Activated CD4-positive, alpha-beta T cell treated with anti-CD3 and anti-CD28 coated beads, Interleukin-2, Interleukin-6, amounts not matched to agents 100 ng/mL and 50 ng/mL, durations not matched to agents 16 hours and 8 hours (primary cell): ENCODE data around the gene ZKSCAN4.

ENCODE experiments used
- DNase-seq: peaks from one replicate; pipeline ENCODE4 v3.0.0-alpha.2; 2020

Gene ZKSCAN4

GRCh38 chr6:28252009-28252975 is at the start of gene ZKSCAN4:
Gene ZKSCAN4, minus strand, starts transcription at chr6:28252269. Its CDS starts 289 bp downstream, at chr6:28251980.
- DNase-seq = peak; percentile 85

DNA sequence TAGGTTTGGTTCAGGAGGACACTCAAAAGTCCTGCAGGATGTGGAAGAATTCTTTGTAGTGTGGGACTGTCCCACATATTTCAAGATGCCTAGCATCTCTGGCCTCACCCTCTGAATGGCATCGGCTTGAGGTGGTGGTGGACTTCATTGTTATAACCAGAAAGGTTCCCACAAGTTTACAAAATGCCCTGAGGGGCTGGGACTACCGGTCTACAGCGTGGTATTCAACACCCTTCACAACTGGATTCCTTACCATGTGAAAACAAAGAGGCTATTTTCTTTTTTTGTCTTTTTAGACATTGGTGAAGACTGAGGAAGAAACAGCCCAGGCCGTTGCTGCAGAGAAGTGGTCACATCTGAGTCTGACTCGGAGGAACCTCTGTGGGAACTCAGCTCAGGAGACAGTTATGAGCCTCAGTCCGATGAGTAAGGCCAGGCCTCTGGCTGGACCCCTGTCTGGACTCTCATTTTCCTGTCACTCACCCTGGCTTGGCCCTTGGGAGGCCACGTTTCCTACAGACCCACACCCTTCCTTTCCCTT is 44.5 kb upstream of the ZKSCAN4 start:
- no peak for DNase-seq

- DNase-seq = no peak
Observed at GRCh38 chr6:28295326-28295725, 43.3 kb upstream of the ZKSCAN4 start.

DNA sequence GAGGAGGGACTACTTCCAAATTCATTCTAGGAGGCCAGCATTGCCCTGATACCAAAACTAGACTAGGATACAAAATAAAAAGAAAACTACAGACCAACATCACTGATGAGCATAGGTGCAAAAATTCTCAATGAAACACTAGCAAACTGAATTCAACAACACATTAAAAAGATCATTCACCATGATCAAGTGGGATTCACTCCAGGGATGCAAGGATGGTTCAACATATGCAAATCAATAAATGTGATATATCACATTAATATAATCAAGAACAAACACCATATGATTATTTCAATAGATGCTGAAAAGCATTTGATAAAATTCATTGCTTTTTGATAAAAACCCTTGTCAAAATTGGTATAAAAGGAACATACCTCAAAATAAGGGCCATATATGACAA is 39.5 kb upstream of the ZKSCAN4 start:
- DNase-seq = no peak

- DNase-seq = no peak
Observed at GRCh38 chr6:28282926-28283325, 30.9 kb upstream of the ZKSCAN4 start.

GRCh38 chr6:28281288-28282064 is 29.4 kb upstream of the ZKSCAN4 start, which contains the start of gene PGBD1:
Gene PGBD1, plus strand, starts transcription at chr6:28281572. Its CDS starts 2,242 bp downstream, at chr6:28283814.
- DNase-seq = peak; percentile 70

DNA sequence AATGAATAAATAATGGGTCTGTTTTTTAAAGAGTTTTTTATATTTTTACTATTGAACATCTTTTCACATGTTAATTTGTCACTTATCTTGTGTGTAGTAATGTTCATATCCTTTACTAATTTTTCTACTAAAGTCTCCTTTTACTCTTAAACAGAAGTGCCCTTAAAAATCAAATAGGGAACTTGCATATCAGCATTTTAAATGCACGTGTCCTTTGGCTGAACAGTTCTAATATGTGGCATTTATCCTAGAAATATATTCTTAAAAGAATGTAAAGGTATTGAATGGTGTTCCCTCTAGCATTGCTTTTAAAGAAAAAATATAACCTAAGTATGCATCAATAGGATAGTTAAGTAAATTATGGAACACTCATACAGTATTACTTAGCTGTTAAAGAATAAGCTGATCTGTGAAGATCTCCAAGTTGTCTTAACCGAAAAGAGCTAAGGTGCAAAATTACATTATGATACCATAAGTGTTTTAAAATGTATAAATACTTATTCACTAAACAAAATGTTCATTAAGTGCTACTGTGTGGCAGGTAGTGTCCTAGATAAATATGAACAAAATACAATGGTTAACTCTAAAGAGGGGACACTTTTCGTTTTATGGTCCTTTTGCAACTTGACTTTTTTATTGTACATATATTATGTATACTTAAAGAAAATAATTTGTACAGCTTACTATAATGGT is 28.7 kb upstream of the ZKSCAN4 start:
- no peak for DNase-seq

DNA sequence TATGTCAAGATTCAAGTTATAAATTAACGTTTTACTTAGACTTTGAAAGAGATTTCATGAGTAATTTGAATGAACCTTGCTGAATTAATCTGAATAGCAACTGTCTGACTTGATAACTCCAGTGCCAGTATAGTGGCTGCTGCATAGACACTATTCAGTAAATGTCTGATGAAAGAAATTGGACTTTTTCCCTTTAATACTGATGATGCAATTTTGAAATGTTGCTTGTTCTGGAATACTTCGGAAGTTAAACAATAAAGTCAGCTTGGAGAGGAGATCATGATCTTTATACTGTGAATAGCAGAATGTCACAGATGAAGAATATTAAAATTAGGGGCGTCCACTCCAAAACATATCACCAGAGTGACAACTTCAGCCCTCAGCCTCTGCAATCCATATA is 25.7 kb upstream of the ZKSCAN4 start:
- no peak for DNase-seq

DNA sequence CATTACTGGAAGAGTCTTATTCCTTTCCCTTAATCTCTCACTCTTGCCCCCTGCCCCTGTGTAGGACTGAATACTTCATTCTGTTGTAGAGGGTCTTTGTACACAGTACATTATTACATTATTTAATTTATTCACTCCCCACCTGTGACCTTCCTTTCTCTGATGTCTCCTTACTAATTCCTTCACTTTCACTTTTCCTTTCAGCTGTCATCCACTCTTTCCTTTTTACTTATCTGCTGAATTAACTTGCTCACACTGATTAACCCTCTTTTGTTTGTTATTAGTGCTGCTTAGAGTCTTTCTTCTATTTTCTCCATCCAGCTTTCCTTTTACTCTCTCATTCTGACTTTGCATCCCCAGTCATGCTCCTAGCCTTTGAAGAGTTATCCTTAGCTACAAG is 22.8 kb upstream of the ZKSCAN4 start:
- no peak for DNase-seq

DNA sequence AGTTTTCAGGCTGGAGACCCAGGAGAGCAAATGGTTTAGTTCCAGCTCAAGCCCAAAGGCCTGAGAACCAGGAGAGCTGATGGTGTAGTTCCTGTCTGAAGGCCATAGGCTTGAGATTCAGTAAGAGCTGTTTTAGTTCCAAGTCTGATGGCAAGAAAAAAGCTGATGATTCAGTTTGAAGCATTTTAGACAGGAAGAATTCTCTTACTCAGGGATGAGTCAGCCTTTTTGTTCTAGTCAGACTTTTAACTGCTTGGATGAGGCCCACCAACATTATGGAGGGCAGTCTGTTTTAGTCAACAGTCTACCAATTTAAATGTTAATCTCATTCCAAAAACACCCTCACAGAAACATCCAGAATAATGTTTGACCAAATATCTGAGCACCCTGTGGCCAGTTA is 17.4 kb upstream of the ZKSCAN4 start:
- peak; percentile 64 for DNase-seq

DNA sequence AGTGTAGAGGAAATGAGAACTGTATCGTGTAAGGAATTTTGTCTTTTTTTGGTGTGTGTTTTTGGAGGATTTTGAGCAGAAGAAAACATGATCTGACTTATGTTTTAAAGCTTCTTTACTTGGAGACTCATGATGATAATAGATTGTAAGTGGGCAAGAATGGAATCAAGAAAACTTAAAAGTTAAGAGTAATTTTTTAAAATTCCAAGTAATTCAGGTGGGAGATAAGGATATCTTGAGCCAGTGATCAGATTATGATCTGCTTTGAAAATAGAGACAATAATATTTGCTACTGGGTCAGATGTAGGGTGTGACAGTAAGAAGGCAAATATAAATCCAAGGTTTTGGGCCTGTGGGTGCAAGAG is 15.6 kb upstream of the ZKSCAN4 start:
- no peak for DNase-seq

- DNase-seq = peak; percentile 87
Observed at GRCh38 chr6:28266962-28267694, 15.1 kb upstream of the ZKSCAN4 start, which contains the start of gene ZSCAN26. Gene ZSCAN26, plus strand, starts transcription at chr6:28267143. Its CDS starts 4,777 bp downstream, at chr6:28271920.

DNA sequence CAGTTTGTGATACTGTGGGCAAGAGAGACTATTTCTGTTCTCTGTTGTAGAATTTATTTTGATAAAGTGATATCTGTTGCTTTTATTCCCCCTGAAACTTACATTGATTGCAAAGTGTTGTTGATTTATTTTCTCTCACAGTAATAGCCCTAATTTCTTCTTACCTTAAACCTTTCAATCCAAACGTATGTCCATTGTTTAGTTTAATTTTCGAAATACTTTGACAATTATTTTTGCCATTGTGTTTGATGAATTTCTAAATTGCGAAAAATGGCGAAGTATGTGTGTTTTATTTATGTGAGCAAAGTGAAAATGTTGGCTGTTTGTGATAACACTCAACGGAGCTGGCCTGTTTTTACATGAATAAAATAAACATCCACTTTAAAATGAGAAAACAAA is 14.5 kb upstream of the ZKSCAN4 start:
- DNase-seq = no peak

DNA sequence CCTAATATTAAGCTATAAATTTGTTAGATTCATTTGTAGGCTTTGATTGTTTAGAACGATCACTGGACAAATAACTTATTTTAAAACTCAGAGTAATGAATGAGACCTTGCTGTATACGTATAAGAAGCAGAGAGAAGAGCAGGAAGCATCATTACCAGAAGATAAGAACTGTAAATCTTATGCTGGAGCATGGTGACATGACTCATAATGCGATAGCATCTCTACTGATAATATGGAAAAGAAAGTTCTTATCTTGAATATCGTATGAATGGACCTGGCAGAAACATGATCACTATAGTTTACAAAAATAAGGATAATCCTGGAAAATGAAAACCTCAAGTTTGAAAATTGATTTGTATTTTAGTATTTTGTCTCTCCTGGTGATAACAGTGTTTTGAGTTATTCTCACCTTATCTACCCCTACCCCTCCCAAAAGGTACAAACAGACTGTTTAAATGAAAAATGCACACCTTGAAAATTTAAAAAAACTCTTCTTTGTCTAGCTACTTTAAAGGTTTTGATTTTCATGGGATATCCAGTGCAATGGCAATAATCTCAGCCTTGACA is 12.8 kb upstream of the ZKSCAN4 start:
- DNase-seq = no peak

DNA sequence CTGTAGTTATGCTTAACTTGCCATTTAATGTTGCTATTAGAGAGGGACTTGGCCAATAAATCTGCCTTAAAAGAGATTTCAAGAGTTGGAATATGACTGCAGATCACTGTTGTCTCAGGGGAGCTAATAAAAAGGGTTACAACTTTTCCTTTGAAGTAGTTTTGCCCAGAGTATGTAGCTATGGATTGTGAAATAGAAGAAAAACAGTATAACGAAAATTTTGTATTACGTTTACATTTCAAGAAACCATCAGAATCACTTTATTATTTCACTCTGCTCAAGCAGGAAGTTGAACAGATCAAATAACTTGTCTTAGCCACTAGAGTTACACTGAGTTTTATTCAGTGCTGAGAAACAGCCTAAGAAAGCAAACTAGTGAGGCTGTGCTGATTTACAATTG is 11.9 kb upstream of the ZKSCAN4 start:
- no peak for DNase-seq

DNA sequence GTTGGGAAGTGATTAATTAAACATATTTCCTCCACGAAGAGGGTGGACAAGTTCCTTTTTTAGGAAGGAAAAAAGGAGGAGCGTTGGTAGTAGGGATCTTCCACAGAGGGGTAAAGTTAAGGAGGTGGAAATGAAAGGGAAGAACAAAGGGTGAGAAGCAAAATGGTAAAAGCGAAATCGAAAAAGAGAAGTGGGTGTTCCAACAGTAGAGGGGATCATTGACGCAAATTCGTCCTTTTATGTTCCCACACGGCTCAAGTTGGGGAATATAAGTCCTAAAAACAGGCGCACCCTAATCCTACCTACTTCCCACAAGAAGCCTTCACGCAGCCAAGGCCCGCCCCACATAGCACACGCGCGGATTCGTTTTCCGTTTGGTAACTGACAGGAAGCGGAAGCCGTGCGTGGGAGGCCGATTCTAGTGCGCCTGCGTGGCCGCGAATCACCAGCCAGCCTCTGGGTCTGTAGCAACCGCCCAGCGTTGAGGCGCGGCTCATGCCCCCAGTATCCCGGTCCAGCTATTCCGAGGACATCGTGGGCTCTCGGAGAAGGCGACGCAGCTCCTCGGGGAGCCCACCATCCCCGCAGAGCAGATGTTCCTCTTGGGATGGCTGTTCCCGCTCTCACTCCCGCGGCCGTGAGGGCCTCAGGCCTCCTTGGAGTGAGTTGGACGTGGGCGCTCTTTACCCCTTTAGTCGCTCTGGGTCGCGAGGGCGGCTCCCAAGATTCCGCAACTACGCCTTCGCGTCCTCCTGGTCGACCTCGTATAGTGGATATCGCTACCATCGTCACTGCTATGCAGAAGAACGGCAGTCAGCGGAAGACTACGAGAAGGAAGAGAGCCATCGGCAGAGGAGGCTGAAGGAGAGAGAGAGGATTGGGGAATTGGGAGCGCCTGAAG is 7.1 kb upstream of the ZKSCAN4 start, which contains the start of gene NKAPL:
TSS of gene NKAPL (plus strand) at position 421 of the 901 bp plus-strand sequence. CDS start at position 496, 75 bp downstream.
- peak; percentile 38 for DNase-seq

- no peak for DNase-seq
Observed at GRCh38 chr6:28257042-28257441, 5.0 kb upstream of the ZKSCAN4 start.

- peak; percentile 5 for DNase-seq
Observed at GRCh38 chr6:28254121-28254519, 2.1 kb upstream of the ZKSCAN4 start.

DNA sequence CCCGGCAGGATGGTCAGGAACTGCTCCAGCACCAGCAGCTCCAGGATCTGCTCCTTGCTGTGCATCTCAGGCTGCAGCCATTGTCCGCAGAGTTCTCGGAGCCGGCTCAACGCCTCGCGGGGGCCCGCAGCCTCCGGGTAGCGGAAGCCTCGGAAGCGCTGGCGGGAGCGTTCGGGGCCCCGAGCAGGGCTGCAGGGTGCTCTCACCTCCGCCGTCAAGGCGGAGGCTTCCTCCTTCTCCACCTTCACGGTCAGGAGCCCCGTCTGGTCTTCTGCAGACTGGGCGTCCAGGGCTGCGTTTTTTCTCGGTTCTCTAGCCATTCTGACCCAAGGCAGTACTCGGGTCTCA is 434 bp downstream of the ZKSCAN4 start:
- peak; percentile 58 for DNase-seq

DNA sequence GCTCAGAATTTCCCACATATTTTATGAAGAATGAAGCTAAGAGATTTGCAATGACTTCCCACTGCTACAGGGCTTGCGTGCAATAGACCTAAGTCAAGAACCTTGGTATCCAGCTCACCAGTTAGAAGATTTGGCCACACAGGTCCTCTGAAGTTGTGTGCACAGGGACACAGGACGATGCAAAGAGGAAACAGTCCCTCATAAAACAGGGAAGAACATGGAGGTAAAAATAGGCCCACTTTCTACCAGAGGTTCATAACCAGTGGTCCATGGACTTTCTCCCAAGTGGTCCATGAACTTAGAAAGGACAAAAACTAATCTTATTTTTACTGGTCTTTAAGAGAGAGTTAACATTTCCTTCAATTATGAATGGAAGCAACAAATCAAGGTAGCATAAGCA is 1.3 kb downstream of the ZKSCAN4 start:
- no peak for DNase-seq

GRCh38 chr6:28248916-28249315 is 3.2 kb downstream of the ZKSCAN4 start:
- DNase-seq = no peak
